Fibroblast of the conjunctiva (primary cell): ENCODE results near the gene PARVB.
"Not testable (repeated sequence)": the region's sequence is repeated elsewhere in the genome, so short reads cannot be mapped to it uniquely, and the experiment has no call there.

Experiments
- DNase-seq: peaks from one replicate; pipeline ENCODE4 v3.0.0-alpha.2; 2010; ENCODE audit warnings: low read depth

The PARVB gene

DNA sequence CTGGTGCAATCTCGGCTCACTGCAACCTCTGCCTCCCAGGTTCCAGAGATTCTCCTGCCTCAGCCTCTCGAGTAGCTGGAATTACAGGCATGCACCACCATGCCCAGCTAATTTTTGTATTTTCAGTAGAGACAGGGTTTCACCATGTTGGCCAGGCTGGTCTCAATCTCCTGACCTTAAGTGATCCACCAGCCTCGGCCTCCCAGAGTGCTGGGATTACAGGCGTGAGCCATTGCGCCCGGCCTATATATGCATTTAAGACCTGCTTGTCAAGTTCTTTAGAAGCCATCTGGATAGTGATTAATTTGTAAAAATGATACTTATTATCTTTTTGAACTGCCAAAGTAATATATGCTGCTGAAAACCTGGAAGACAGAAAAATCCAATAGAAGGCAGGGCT, 86.6 kb downstream of the PARVB start:
- DNase-seq, result not testable (repeated sequence)

DNA sequence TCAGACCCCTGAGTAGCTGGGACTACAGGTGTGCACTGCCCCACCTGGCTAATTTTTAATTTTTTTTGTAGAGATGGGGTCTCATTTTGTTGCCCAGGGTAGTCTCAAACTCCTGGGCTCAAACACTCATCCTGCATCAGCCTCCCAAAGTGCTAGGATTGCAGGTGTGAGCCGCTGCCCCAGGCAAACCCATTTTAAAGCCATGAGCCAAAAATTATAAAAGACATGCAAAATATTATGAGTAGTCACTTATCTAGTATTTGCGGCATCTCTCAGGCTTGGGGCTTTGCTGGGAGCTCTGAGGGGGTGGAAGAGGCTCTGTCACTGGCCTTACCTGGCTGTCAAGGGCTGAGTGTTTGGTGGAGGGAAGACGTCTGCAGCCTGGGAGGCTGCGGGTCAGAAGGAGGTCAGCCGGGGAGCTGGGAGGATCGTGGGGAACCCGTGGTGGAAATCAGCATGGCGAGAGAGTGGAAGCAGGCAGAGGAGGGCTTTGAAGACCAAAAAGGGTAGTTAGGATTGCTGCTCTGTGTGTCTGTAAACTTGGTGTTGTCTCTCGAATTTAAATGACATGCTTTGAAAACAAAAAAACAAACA, 87.6 kb downstream of the PARVB start:
- DNase-seq, result no peak

DNA sequence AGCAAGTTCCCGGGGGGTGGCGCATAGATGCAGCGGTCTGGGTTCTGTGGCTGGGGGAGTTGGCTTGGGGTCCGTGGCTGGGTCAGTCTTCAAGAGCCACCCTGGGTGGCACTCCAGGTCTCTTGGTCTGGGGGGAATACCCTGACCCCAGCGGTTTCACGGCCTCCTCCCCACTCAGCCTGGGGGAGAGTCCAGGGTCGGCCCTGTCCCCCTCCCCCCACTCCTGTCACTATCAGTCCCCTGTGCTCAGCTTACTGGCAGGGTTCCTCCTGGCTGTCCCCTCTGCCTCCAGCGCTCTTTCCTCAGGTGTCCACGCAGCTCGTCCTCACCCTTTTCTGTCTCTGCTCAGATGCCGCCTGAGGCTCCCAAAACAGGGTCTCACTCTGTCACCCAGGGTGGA, 88.1 kb downstream of the PARVB start:
- no peak for DNase-seq

DNA sequence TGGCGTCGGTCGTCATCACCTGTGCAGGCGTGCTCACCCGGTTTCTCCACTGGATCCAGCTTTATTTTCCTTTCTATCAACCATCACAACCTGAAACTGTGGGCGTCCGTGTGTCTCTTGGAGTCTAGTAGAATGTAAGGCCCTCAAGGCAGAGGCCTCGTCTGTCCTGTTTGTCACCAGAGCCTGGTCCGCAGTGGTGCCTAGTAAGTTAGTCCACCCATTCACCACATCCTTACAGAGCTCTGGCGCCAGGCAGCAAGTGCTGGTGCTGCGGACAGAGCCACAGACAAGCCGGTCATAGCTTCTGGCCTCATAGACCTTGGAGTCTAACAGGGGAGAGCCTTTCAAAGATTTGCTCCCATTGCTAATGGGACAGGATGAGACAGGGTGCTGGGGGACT, 92.2 kb downstream of the PARVB start:
- DNase-seq, result no peak

DNA sequence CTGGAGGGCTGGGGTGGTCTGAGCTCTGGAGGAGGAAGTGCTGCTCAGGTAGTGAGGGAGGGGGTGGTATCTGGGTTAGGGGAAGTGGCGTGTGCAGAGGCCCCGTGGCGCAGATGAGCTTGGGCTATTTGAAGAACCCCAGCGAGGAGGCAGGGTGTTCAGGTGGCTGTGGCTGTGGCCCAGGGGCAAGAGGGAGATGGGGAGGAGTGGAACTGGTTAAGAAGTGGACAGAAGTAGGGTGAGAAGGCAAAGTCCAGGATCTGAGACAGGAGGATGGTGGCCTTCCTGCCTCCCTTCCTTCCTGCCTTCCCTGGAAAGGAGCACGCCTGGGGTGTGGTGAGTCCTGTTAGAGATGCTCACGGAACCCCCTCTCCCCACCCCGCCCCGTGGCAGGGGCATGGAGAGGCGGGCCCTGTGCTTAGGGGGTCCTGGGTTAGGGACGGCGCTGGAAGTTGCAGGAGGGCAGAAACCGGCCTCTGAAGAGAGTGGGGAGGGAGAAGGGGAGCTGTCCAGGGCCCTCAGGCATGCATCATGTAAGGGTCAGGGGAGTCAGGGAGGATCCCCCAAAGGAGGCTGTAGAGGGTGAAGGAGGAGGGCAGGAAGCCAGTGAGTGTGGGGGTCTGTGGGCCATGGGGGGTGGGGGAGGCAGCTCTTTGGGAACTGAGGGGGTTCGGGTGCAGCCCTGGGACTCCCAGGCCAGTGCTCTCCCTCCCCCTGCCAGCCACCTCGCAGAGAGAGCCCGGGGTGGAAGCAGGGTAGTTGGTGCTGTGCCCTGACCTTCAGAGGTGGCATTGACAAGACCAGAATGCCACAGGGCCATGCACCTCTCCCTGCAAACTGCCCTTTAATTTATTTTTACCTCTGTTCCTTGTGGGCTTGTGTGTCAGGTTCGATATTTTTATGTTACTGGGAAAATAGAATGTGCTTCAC, 92.9 kb downstream of the PARVB start:
- no peak for DNase-seq

DNA sequence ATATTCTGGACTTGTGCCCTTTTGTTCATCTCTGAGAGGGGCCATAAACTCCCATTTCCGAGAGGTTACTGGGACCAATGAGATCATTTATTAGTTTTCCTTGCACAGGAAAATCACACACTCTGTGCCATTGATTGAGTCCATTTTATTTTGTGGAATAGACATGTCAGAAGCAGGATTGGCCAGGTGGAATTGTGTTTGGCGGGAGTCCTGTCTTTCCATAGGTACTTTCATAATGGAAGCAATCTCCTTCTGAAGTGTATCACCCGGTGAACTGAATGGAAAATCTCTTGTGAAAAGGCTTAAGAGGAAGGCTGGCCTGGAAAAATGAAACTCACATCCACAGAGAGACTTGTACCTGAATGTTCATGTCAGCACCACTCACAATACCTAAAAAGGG, 93.6 kb downstream of the PARVB start:
- DNase-seq, result no peak

DNA sequence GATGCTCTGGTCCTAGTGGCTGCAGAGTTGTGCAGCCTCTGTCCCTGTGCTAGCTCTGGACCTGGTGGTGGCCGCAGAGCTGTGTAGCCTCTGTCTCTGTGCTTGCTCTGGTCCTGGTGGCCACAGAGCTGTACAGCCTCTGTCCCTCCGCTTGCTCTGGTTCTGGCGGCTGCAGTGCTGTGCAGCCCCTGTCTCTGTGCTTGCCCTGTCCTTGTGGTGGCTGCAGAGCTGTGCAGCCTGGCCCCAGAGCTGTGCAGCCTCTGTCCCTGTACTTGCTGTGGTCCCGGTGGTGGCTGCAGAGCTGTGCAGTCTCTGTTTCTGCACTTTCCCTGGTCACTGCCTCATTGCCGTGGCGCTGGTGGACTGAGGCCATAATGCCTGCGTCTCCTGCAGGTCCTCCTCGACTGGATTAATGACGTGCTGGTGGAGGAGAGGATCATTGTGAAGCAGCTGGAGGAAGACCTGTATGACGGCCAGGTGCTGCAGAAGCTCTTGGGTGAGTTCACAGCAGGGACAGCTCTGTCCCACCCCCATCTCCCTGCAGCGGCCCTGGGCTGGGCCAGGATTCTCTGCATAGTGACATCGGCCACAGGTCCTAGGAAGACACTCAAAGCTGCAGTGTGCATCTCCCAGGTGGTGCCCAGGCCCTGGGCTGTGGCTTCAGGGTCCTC, 94.7 kb downstream of the PARVB start:
- no peak for DNase-seq

DNA sequence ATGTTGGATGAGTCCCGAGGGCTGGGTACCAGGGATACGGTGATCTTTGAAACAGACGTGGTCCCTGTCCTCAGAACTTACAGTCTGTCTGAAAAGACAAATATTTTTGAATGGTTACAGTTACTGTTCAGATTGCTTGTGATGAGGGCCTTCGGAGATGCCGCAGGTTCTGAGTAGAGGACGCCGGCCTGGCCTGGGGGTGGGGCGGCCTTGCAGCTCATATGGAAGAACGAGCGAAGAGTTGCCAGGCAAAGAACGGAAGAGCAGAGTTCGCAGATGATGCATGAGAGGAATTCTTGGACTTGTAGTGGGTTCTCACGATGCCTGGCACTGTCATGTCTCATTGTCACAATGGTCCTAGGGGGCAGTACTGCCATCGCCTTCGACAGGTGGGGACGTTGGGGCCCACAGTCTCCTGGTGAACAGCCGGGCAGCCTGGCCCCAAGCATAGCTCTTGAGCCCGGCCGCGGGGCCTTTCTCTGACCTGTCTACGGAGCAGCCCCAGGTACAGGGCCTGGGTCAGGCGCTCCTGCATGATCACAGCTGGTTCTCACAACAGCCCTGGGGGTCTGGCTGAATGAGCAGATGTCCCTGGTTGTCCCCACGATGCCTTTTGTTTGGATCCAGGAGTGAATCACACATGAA, 95.7 kb downstream of the PARVB start:
- DNase-seq, result no peak

DNA sequence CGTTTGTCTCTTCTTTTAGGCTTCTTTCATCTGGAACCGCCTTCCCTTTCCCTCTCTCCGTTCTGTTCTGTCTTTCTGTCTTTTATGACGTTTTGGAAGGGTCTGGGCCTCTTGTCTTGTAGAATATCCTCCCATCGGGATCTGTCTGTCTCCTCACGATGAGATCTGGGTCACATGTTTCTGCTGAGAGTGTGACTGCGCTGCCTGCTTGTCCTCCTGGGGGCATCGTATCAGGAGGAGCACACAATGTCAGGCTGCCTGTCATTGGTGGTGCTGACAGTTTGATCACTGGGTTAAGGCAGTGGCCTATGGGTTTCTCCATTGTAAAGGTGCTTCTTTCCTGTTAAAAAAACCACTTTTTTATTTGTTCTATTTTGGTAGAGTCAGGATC, 96.2 kb downstream of the PARVB start:
- no peak for DNase-seq

DNA sequence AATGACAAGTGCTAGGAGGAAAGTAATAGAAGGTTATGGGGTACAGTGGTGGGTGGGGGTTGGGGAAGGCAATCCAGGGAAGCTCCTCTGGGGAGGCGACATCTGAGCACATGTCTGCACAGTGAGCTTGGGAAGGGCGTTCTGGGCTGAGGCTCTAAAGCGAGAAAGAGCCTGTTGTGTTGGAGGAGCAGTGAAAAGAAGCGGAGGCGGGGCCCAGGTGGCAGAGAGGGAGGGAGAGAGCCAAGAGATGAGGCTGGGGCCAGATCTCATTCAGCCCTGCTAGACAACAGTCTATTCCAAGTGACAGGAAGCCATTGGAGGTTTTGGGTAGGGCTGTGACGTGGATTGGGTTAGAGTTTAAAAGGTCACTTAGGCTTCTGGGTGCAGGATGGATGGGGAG, 101.3 kb downstream of the PARVB start:
- no peak for DNase-seq

DNA sequence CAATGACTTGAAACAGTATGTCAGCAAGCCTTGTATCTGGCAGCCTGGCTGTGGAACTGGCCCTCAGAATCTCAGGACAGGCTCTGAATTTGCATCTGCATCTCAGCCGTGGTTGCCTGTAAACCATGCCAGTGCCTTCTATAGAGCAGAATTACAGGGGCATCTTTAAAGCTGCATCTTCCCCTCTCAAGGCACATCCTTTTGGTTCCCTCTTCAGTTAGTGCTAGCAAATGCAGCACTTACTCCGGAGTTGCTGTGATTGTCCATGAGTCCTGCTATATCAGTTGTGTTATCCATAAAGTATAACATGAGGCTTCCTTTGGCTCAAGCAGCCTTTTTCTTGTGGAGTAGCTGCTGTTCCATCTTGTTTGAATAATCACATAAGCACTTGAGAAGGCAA, 102.7 kb downstream of the PARVB start:
- no peak for DNase-seq

DNA sequence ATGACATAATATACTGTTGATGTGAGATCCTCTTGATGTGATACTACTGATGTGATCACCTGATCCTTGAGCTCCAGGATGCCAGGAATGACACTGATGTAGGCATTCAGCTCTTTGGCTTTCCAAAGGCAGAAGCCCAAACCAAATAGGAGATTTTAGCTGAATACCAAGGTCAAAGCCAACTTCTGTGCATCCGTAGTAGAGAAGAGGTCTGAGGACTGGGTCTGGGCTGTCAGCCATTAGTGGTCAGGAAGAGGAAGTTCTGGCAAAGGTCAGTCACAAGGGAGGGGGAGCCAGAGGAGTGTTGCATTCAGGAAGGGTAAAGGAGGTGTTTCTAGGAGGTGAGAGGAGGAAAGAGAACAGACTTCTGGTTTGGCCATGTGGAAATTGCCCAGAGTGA, 103.3 kb downstream of the PARVB start:
- no peak for DNase-seq

DNA sequence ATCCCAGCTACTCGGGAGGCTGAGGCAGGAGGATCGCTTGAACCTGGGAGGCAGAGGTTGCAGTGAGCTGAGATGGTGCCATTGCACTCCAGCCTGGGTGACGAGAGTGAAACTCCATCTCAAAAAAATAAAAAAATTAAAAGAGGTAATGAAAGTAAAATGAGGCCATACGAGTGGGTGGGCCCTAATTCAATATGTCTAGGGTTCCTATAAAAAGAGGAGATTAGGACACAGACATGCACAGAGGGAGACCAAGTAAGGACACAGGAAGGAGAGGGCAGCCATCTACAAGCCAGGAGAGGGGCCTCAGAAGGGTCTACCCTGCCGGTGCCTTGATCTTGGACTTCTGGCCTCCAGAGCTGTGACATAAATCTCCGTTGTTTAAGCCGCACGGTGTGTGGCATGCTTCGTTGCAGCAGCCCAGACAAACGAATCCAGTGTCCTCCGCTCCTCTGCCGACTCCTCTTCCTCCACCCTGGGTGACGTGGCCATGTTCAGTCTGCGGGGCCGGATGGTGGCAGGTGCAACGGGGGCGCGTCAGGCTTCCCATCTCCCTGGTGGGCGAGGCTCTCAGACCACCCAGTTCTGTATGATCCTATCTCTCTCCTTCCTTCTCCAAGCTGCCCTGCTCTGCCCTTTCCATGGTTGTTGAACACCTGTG, 105.0 kb downstream of the PARVB start:
- no peak for DNase-seq

DNA sequence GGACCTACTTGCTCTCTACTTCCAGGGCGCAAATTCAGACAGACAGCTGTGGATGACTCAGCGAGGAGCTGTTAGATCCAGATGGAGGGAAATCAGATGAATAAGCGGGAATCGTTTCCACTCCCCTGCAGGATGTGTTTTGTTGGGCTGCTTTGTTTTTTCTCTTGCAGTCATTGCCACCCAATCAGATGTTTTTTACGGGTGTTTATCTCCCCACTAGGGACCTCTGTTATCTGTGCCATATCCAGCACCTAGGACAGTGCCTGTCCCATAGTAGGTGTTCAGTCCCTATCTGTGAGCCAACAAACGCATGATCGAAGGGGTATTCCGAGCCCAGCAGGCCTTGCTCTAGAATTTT, 105.5 kb downstream of the PARVB start:
- no peak for DNase-seq

DNA sequence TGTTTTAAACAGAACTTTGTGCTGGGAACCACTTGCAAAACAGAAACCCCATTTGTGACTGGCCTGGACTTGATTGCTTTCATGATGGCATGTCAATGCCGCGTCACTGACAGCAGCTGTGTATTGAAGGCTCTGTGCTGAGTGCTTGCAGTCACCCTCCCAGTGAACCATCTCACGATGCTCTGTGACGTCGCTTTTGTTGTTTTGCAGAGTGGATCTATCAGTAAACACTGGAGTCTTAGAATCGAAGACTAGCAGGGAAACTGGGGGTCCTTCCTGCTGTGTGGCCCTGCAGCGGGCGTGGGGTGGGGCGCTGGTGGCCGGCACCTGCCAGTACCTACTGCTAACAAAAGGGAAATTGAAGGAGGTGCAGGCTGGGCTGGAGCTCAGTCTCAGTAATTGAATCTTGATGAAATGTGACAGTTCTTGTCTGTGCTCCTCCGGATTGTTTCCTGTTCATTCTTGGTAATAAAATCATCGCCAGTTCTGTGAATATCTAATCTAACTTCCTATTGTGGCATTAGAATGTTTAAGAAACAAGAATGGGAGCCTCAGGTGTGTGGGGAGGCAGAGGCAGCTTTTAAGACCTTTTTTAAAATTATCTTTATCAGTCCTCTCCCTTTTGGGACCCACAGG, 106.1 kb downstream of the PARVB start:
- no peak for DNase-seq

DNA sequence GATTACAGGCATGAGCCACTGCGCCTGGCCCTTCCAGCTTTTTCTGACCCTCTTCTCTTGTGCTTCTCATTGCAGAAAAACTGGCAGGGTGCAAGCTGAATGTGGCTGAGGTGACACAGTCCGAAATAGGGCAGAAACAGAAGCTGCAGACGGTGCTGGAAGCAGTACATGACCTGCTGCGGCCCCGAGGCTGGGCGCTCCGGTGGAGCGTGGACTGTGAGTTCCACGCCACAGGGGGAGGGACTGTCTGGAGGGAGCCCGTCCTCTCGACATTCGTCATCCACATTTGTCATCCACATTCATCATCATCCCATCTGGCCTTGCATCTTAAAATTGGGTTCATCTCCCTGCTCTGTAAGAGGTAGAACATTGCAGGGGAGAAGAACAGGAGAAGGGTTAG, 107.3 kb downstream of the PARVB start:
- no peak for DNase-seq

DNA sequence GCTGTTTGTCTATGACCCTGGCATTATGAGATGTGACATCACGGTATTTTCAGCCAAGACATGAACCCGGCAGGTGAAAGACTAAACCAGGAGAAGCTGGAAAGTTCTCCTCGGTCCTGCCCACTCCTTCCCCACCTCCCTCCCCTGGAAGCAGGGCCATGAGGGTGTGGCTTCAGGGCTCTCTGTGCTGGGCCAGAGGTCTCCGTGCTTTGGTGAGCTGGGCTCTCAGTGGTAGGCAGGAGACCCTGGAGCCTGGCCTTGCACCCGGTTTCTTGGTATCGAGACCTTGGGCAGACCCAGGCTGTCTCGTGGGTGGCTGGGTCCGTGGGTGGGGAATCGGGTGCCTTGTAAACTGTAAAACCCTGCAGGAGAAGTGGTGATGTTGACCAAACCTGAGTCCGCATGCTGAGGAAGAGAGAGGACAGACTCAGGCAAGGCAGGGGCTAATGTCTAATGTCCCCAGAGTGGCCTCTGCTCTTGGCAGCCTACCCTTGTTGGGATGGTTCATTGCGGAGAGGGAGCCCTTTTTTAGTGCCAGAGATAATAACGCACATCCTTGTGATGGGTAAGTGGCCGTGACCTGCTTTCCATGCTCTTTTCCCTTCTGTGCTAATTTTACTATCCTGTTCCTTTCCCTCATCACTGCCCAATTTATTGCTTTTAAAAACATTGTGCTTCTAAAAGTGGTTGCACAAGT, 108.0 kb downstream of the PARVB start:
- DNase-seq, result no peak

DNA sequence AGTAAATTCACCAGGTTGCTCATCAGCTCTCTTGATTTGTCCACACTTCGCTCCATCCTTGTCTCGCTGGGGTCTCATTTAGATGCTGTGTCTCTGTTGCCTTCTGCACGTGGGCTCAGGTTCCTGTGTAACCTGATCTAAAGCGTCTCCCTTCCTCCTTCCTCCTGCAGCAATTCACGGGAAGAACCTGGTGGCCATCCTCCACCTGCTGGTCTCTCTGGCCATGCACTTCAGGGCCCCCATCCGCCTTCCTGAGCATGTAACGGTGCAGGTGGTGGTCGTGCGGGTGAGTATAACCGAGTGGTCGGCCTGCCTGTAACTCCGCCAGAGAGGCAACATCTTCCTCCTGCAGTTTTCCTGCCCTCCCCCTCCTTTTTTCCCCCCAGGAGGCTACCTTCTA, 108.6 kb downstream of the PARVB start:
- no peak for DNase-seq

DNA sequence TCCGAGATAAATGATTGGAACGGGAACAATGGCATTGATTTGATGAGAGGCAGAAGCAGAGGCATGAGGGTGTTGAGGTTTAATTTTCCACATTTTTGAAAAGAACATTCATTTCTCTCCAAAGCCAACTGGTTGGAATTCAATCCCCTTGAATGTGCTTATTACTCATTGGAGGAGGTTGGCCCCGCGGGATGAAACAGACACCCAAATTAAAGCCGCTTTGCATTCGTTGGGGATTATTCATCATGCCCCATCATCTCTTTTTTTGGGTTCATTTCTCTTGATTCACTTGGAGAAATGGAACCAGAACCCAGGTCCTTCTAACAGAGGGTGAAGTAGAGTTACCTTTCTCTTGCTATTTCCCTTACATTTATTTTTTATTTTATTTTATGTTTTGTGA, 109.1 kb downstream of the PARVB start:
- DNase-seq, result peak; percentile 14

DNA sequence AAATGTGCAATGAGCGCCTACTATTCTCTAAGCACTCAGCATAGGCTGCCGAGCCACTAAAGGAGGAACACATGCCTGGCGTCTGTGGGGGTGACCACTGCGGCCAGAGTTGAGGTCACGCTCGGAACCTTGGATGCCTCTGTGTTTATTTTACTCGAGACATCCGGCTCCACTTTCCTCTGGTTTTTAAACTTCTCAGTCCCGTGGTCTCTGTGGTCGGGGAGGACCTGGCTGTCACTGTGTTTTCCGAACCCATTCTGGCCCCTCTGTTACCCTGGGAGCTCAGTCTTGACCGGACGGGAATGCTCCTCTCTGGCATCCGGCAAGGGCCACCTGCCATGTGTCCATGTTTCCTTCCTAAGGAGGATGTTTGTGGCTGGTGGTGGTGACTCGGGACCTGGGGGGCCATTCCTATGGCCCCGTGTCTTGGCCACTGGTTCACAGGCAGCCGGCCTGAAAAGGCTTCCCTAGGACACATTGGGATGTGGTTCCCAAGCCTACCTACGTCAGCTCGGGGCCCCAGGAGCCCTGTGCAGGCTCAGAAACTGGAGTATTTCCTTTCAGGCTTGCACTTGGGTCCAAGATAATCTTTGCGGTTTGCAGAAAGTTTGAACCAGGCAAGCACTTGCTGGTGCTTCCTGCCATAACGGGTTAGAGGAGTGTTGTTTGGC, 109.9 kb downstream of the PARVB start:
- no peak for DNase-seq

DNA sequence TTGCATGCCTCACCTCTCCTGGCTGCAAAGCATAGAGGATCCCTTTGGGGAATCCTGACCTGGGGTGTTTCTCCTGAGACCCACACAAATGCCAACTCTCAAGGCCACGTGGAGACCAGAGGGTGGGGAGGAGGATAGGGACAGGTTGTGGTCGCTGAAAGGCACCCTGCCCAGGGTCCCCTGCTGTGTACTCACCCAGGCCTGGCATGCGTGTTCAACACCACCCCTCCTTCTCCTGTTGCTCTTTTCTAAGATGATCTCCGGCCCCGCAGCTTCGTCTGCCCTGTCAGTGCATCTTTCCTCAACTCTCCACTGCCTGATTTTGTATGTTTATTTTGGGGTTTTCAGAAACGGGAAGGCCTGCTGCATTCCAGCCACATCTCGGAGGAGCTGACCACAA, 112.0 kb downstream of the PARVB start:
- DNase-seq, result no peak
